Liver (tissue), 9 donors: Measurements from ENCODE around the gene CGN. TPM values are rescaled to one million over a fixed set of nuclear protein-coding genes. Genes with fewer than 3 reads are reported as not detected.

ENCODE experiments used
- DNase-seq: peaks from one replicate; pipeline ENCODE4 v3.0.0-alpha.2; 2017; ENCODE audit warnings: low spot score
- H3K27ac ChIP-seq, 2 donors: one replicate each; pipeline ENCODE4 v1.7.0; 2013; ENCODE audit warnings: inconsistent platforms in 2 of 2, low read length in 2 of 2, control low read depth in 1 of 2, low read depth in 1 of 2, mild to moderate bottlenecking in 1 of 2
- H3K27me3 ChIP-seq, 4 donors: one replicate each; pipeline versions ENCODE4 v1.6.1 to v1.7.0; 2013; ENCODE audit warnings: low read length in 3 of 4, inconsistent platforms in 1 of 4, mild to moderate bottlenecking in 1 of 4, moderate library complexity in 1 of 4; ENCODE audit not compliant: control insufficient read depth in 4 of 4, insufficient read depth in 4 of 4
- H3K36me3 ChIP-seq, 4 donors: one replicate each; pipeline versions ENCODE4 v1.6.1 to v1.7.0; 2013; ENCODE audit warnings: low read length in 3 of 4, mild to moderate bottlenecking in 3 of 4, low read depth in 1 of 4, moderate library complexity in 1 of 4; ENCODE audit not compliant: control insufficient read depth in 4 of 4, insufficient read depth in 3 of 4
- H3K4me1 ChIP-seq, 4 donors: one replicate each; pipeline versions ENCODE4 v1.6.1 to v1.7.0; 2013; ENCODE audit warnings: low read length in 3 of 4, mild to moderate bottlenecking in 3 of 4, moderate library complexity in 1 of 4; ENCODE audit not compliant: control insufficient read depth in 4 of 4, insufficient read depth in 4 of 4
- H3K4me3 ChIP-seq, 3 donors: one replicate each; pipeline versions ENCODE4 v1.6.1 to v1.7.0; 2013; ENCODE audit warnings: low read length in 3 of 3, control low read depth in 1 of 3, low read depth in 1 of 3, mild to moderate bottlenecking in 1 of 3
- H3K9ac ChIP-seq, 2 donors: one replicate each; pipeline ENCODE4 v1.7.0; 2013; ENCODE audit warnings: low read length in 2 of 2, mild to moderate bottlenecking in 2 of 2, moderate library complexity in 2 of 2, control low read depth in 1 of 2, low read depth in 1 of 2
- H3K9me3 ChIP-seq, 4 donors: one replicate each; pipeline versions ENCODE4 v1.6.1 to v1.7.0; 2013; ENCODE audit warnings: low read length in 3 of 4; ENCODE audit not compliant: control insufficient read depth in 4 of 4
- EGR1 ChIP-seq, 2 donors: IDR thresholded peaks; 2 replicates each; pipeline ENCODE4 v1.6.1; 2016 to 2018; ENCODE audit warnings: antibody characterized with exemption in 2 of 2, low read depth in 2 of 2
- FOXA2 ChIP-seq: IDR thresholded peaks from 2 replicates; pipeline ENCODE4 v1.6.1; 2016; ENCODE audit warnings: antibody characterized with exemption
- GABPA ChIP-seq, 2 donors: IDR thresholded peaks in 1 of 2; conservative IDR thresholded peaks in 1 of 2; 2 replicates each; pipeline ENCODE4 v1.6.1; 2016; ENCODE audit warnings: antibody characterized with exemption in 2 of 2, mild to moderate bottlenecking in 1 of 2, moderate library complexity in 1 of 2
- HNF4A ChIP-seq, 2 donors: conservative IDR thresholded peaks; 2 replicates each; pipeline ENCODE4 v1.6.1; 2016; ENCODE audit warnings: antibody characterized with exemption in 2 of 2, mild to moderate bottlenecking in 2 of 2
- HNF4G ChIP-seq: IDR thresholded peaks from 2 replicates; pipeline ENCODE4 v1.6.1; 2016; ENCODE audit warnings: antibody characterized with exemption
- JUND ChIP-seq, 2 donors: IDR thresholded peaks; 2 replicates each; pipeline ENCODE4 v1.6.1; 2016; ENCODE audit warnings: antibody characterized with exemption in 2 of 2
- NR2F2 ChIP-seq: IDR thresholded peaks from 2 replicates; pipeline ENCODE4 v1.6.1; 2016; ENCODE audit warnings: antibody characterized with exemption
- RAD21 ChIP-seq, 2 donors: IDR thresholded peaks; 2 replicates each; pipeline ENCODE4 v1.6.1; 2016; ENCODE audit warnings: antibody characterized with exemption in 2 of 2, mild to moderate bottlenecking in 2 of 2
- RXRA ChIP-seq, 2 donors: IDR thresholded peaks; 2 replicates each; pipeline ENCODE4 v1.6.1; 2017 to 2018; ENCODE audit warnings: antibody characterized with exemption in 2 of 2, mild to moderate bottlenecking in 1 of 2
- SP1 ChIP-seq: IDR thresholded peaks from 2 replicates; pipeline ENCODE4 v1.6.1; 2018; ENCODE audit warnings: antibody characterized with exemption, mild to moderate bottlenecking
- YY1 ChIP-seq: IDR thresholded peaks from 2 replicates; pipeline ENCODE4 v1.6.1; 2016; ENCODE audit warnings: antibody characterized with exemption, mild to moderate bottlenecking
- WGBS: extraction: QIAGEN DNeasy Blood & Tissue Kit; methylation state at CpG from one replicate; pipeline ENCODE4 v1.1.7; 2013; 5-methylcytosine and 5-hydroxymethylcytosine counted together
- polyA plus RNA-seq, 2 donors: library from polyadenylated mRNA; stranded (reverse) in 1 of 2; unstranded in 1 of 2; fragments of 200-250 nt in 1 of 2; fragments of >200 nt in 1 of 2; fragmentation: Nextera tagmentation in 1 of 2; extraction: Ambion mirVana in 1 of 2; gene quantifications; one replicate each; pipeline versions ENCODE4 v1.2.1 to v1.2.3, GENCODE V29; 2013 to 2015
- total RNA-seq, 2 donors: library from RNA; depleted of rRNA; stranded (reverse); fragments of >200 nt; gene quantifications; one replicate each; pipeline ENCODE4 v1.2.3, GENCODE V29; 2014
- TF ChIP-seq, protein P1 (sequence below): IDR thresholded peaks from 2 replicates; pipeline ENCODE4 v1.6.1; 2016; ENCODE audit warnings: antibody characterized with exemption, mild to moderate bottlenecking
- TF ChIP-seq, protein P2 (sequence below): IDR thresholded peaks from 2 replicates; pipeline ENCODE4 v1.6.1; 2016; ENCODE audit warnings: antibody characterized with exemption
- TF ChIP-seq, protein P3 (sequence below): IDR thresholded peaks from 2 replicates; pipeline ENCODE4 v1.6.1; 2016; ENCODE audit warnings: antibody characterized with exemption
- TF ChIP-seq, protein P4 (sequence below): IDR thresholded peaks from 2 replicates; pipeline ENCODE4 v1.6.1; 2016; ENCODE audit warnings: antibody characterized with exemption
- TF ChIP-seq, protein P5 (sequence below): fragments of 150-350 bp; IDR thresholded peaks from 2 replicates; pipeline ENCODE4 v1.5.1; 2017; ENCODE audit warnings: improper control_type of control experiment, low read depth, low read length; ENCODE audit not compliant: missing input control
- donor health status: healthy.
- donor health status: healthy.
- donor health status: healthy.
- donor health status: healthy.
- donor health status: healthy.

CGN gene
- total and polyA plus RNA-seq, 4 donors: 16.9 to 48.9 (median 19.4) TPM

DNA sequence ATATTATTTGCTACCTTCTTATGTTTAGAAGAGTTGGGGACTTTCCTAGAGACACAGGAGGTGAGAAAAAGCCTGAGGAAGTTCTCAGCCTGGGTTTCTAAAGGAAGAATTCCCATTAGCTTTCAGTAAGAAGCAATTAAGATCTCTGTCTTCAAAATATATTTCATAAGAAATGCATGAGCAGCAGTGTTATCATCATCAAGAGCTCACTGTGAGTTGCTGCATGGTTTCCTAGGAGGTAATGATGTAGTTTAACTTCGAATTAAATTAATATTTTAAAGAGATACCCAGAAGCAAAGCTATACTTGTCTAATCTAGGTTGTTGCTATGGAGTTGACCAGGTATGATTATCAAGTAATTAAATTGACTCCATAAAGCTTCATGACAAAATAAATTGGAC, 46.2 kb upstream of the CGN start:
- 59% methylated on average over 1 of the region's 1 CpG for WGBS
- no peak for DNase-seq
- Histone ChIP-seq H3K27me3 (no peaks in the 10 kb centered on the region), H3K4me1 (peaks cover 0 to 5% (median 2%) of the 10 kb centered on the region in 4 donors), H3K27ac (no peak overlapping the region), H3K4me3 (no peak overlapping the region), H3K9ac (no peak overlapping the region), H3K36me3 (no peaks in the 10 kb centered on the region), H3K9me3 (no peaks in the 10 kb centered on the region)
- TF ChIP-seq EGR1 (IDR thresholded peaks at IDR 0.05; ENCODE audit: low read depth in 2 of 2) (no peak), RAD21 (IDR thresholded peaks at IDR 0.05) (no peak), GABPA (IDR thresholded peaks at IDR 0.05 in 1 of 2, conservative IDR thresholded peaks at IDR 0.05 in 1 of 2) (no peak), JUND (IDR thresholded peaks at IDR 0.05) (no peak), NR2F2 (no peak), YY1 (no peak), SP1 (no peak), FOXA2 (no peak), HNF4A (conservative IDR thresholded peaks at IDR 0.05) (no peak), HNF4G (no peak), RXRA (IDR thresholded peaks at IDR 0.05) (no peak)
- TF ChIP-seq, protein P1, sequence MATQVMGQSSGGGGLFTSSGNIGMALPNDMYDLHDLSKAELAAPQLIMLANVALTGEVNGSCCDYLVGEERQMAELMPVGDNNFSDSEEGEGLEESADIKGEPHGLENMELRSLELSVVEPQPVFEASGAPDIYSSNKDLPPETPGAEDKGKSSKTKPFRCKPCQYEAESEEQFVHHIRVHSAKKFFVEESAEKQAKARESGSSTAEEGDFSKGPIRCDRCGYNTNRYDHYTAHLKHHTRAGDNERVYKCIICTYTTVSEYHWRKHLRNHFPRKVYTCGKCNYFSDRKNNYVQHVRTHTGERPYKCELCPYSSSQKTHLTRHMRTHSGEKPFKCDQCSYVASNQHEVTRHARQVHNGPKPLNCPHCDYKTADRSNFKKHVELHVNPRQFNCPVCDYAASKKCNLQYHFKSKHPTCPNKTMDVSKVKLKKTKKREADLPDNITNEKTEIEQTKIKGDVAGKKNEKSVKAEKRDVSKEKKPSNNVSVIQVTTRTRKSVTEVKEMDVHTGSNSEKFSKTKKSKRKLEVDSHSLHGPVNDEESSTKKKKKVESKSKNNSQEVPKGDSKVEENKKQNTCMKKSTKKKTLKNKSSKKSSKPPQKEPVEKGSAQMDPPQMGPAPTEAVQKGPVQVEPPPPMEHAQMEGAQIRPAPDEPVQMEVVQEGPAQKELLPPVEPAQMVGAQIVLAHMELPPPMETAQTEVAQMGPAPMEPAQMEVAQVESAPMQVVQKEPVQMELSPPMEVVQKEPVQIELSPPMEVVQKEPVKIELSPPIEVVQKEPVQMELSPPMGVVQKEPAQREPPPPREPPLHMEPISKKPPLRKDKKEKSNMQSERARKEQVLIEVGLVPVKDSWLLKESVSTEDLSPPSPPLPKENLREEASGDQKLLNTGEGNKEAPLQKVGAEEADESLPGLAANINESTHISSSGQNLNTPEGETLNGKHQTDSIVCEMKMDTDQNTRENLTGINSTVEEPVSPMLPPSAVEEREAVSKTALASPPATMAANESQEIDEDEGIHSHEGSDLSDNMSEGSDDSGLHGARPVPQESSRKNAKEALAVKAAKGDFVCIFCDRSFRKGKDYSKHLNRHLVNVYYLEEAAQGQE: no peak
- TF ChIP-seq, protein P2, sequence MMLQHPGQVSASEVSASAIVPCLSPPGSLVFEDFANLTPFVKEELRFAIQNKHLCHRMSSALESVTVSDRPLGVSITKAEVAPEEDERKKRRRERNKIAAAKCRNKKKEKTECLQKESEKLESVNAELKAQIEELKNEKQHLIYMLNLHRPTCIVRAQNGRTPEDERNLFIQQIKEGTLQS: no peak
- TF ChIP-seq, protein P3, sequence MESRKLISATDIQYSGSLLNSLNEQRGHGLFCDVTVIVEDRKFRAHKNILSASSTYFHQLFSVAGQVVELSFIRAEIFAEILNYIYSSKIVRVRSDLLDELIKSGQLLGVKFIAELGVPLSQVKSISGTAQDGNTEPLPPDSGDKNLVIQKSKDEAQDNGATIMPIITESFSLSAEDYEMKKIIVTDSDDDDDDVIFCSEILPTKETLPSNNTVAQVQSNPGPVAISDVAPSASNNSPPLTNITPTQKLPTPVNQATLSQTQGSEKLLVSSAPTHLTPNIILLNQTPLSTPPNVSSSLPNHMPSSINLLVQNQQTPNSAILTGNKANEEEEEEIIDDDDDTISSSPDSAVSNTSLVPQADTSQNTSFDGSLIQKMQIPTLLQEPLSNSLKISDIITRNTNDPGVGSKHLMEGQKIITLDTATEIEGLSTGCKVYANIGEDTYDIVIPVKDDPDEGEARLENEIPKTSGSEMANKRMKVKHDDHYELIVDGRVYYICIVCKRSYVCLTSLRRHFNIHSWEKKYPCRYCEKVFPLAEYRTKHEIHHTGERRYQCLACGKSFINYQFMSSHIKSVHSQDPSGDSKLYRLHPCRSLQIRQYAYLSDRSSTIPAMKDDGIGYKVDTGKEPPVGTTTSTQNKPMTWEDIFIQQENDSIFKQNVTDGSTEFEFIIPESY: no peak
- TF ChIP-seq, protein P4, sequence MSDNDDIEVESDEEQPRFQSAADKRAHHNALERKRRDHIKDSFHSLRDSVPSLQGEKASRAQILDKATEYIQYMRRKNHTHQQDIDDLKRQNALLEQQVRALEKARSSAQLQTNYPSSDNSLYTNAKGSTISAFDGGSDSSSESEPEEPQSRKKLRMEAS: no peak
- TF ChIP-seq, protein P5, sequence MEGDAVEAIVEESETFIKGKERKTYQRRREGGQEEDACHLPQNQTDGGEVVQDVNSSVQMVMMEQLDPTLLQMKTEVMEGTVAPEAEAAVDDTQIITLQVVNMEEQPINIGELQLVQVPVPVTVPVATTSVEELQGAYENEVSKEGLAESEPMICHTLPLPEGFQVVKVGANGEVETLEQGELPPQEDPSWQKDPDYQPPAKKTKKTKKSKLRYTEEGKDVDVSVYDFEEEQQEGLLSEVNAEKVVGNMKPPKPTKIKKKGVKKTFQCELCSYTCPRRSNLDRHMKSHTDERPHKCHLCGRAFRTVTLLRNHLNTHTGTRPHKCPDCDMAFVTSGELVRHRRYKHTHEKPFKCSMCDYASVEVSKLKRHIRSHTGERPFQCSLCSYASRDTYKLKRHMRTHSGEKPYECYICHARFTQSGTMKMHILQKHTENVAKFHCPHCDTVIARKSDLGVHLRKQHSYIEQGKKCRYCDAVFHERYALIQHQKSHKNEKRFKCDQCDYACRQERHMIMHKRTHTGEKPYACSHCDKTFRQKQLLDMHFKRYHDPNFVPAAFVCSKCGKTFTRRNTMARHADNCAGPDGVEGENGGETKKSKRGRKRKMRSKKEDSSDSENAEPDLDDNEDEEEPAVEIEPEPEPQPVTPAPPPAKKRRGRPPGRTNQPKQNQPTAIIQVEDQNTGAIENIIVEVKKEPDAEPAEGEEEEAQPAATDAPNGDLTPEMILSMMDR: no peak
